Choroid plexus epithelial cell (primary cell): ENCODE results near the gene RNF125.

ENCODE experiments used
- DNase-seq: peaks from one replicate; pipeline ENCODE4 v3.0.0-alpha.2; 2010; ENCODE audit warnings: low read depth
- H3K4me3 ChIP-seq: 2 replicates; pipeline ENCODE4 v1.5.1; 2011; ENCODE audit warnings: low read depth, mild to moderate bottlenecking, control low read depth, low read length, moderate library complexity
- TF ChIP-seq, protein P1 (sequence below): conservative IDR thresholded peaks from 2 replicates; pipeline ENCODE4 v1.5.1; 2011; ENCODE audit warnings: low read depth, mild to moderate bottlenecking, control low read depth, inconsistent platforms, low read length, moderate library complexity

RNF125 gene

DNA sequence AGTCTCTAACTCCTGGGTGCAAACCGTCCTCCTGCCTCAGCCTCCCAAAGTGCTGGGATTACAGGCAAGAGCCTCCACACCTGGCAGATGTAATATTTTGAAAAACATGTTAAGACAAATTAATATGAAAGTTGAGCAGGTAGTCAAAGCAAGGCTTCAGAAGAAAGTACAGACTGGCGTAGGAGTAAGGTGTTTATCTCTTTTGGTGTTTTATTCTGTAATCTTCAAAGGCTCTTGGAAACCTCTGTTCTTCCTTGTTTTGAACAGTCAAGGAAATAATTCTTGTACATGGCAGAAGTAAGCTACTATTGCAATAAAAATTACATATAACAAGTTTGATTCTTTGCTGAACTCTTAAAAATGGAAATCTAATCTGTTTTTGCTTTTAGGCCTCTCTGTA lies 78.3 kb downstream of the RNF125 start:
- no peak overlapping the region for H3K4me3 ChIP-seq
- DNase-seq = no peak

DNA sequence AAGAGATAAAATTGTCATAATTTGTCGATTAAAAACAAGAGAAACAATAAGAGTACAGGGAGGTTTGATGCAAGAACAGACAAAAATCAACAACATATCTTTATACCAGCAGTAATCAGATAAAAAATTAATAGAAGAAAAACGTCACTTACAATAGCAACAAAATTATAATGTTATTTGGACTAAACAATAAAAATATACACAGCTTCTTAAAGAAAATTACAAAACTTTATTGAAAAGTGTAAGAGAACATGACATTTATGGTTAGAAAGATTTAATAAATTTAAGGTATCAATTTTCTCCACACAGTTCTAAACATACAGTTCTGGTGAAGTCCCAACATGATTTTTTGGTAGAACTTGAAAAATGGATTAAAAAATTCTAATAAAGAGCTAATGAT lies 85.9 kb downstream of the RNF125 start:
- no peak overlapping the region for H3K4me3 ChIP-seq
- TF ChIP-seq, protein P1, sequence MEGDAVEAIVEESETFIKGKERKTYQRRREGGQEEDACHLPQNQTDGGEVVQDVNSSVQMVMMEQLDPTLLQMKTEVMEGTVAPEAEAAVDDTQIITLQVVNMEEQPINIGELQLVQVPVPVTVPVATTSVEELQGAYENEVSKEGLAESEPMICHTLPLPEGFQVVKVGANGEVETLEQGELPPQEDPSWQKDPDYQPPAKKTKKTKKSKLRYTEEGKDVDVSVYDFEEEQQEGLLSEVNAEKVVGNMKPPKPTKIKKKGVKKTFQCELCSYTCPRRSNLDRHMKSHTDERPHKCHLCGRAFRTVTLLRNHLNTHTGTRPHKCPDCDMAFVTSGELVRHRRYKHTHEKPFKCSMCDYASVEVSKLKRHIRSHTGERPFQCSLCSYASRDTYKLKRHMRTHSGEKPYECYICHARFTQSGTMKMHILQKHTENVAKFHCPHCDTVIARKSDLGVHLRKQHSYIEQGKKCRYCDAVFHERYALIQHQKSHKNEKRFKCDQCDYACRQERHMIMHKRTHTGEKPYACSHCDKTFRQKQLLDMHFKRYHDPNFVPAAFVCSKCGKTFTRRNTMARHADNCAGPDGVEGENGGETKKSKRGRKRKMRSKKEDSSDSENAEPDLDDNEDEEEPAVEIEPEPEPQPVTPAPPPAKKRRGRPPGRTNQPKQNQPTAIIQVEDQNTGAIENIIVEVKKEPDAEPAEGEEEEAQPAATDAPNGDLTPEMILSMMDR = no peak
- no peak for DNase-seq

More for the DNA sequence above, 78.3 kb downstream of the RNF125 start:
- TF ChIP-seq, protein P1 = no peak

DNA sequence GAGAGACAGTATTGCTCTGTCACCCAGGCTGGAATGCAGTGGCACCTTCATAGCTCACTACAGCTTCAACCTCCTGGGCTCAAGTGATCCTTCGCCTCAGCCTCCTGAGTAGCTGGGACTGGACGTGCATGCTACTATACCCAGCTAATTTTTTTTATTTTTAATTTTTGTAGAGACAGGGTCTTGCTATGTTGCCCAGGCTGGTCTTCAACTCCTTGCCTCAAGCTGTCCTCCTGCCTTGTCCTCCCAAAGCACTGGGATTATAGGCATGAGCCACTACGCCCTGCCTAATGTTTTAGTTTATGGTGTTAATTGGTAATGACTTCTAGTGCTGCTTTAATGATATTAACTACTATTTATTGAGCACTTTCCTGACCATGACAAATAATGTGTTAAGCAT lies 91.4 kb downstream of the RNF125 start:
- TF ChIP-seq, protein P1 = no peak
- no peak for DNase-seq
- no peak overlapping the region for H3K4me3 ChIP-seq

DNA sequence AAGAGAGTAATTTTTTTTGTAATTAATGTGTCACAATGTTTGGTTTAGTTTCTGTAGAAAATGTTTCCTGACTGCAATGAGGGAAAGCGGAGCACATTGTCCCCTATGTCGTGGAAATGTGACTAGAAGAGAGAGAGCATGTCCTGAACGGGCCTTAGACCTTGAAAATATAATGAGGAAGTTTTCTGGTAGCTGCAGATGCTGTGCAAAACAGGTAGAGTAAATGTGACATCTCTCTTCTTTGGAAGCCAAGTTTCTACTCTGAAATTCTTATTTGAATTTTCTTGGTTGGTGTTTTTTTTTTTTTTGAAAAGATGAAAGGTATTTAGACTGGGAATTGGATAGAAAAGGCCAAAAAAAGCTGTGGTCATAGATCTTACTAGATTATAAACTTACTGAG lies 93.1 kb downstream of the RNF125 start:
- TF ChIP-seq, protein P1 = no peak
- H3K4me3 ChIP-seq = no peak overlapping the region
- DNase-seq = no peak

DNA sequence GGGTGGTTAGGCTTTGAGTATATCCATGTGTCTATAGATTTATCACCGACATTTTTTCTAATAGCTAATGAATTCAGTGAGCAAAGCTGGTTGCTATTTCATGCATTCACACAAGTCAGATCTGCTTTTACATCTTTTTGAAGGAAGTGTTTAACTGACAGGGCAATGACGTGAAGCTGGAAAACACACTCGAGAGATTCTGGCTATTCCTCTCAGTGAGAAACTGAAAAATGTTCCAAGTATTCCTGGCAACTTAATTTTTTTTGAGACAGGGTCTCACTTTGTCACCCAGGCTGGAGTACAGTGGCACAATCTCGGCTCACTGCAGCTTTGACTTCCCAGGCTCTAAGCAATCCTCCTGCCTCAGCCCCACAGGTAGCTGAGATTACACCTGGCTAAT lies 94.2 kb downstream of the RNF125 start:
- no peak for DNase-seq
- no peak overlapping the region for H3K4me3 ChIP-seq
- TF ChIP-seq, protein P1 = no peak

DNA sequence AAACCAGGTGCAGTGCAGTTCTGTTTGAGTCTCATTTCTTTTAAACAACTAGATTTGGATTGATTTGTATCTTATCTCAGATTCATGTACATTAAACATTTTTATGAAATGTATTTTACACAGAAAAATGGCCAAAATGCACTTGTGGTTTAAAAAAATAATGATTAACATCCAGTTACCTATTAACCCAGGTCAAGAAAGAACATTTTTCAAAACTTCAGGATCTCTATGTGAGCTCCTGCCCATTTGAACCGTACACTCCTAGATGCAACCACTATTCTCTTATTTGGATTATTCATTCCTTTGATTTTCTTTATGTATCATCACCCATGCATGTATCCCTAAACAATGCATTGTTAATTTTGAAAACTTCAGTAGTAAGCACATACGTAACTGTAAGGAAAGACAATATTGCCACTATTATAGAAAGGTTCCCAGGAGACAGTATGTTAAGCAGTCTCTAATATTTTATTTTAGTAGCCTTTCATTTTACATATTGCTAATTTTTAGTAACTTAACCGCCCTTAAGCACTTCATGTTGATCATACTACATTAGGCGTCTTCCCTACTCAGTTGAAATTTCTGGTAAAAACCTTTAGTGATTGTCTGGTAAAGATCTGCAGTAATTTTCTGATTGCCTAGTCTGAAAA lies 95.8 kb downstream of the RNF125 start:
- TF ChIP-seq, protein P1 = no peak

DNA sequence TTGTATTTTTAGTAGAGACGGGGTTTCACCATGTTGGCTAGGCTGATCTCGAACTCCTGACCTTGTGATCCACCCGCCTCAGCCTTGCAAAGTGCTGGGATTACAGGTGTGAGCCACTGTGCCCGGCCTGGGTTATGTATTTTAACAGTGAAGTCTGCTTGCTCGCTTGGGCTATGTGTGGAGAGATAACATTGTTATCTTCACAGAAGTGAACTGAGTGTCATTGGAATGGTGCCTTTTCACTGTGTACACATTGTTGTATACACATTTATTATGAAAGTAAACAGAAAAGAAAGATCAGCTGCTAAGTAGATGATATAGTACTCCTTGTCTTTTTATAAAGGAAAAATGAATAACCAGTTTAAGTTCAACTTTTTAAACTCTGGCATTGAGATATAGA lies 103.4 kb downstream of the RNF125 start:
- no peak overlapping the region for H3K4me3 ChIP-seq
- no peak for DNase-seq
- TF ChIP-seq, protein P1 = no peak

More for the DNA sequence above, 95.8 kb downstream of the RNF125 start:
- H3K4me3 ChIP-seq = no peak overlapping the region
- DNase-seq = no peak
